ENCODE results near the gene VPS4A.

Gene VPS4A

GRCh38 chr16:69315486-69316311, 4.5 kb downstream of the VPS4A start:
- no peak for DNase-seq

GRCh38 chr16:69316595-69317034, 5.5 kb downstream of the VPS4A start:
- TF ChIP-seq POLR2A (IDR thresholded peaks at IDR 0.05; ENCODE audit: low read length) (no peak), GATA1 (IDR thresholded peaks at IDR 0.05; ENCODE audit: low read depth, low read length) (no peak)
- DNase-seq = no peak

More at GRCh38 chr16:69315486-69316311, 4.5 kb downstream of the VPS4A start:
- TF ChIP-seq GATA1 (IDR thresholded peaks at IDR 0.05; ENCODE audit: low read depth, low read length) = no peak
- TF ChIP-seq POLR2A (IDR thresholded peaks at IDR 0.05; ENCODE audit: low read length) = no peak

DNA sequence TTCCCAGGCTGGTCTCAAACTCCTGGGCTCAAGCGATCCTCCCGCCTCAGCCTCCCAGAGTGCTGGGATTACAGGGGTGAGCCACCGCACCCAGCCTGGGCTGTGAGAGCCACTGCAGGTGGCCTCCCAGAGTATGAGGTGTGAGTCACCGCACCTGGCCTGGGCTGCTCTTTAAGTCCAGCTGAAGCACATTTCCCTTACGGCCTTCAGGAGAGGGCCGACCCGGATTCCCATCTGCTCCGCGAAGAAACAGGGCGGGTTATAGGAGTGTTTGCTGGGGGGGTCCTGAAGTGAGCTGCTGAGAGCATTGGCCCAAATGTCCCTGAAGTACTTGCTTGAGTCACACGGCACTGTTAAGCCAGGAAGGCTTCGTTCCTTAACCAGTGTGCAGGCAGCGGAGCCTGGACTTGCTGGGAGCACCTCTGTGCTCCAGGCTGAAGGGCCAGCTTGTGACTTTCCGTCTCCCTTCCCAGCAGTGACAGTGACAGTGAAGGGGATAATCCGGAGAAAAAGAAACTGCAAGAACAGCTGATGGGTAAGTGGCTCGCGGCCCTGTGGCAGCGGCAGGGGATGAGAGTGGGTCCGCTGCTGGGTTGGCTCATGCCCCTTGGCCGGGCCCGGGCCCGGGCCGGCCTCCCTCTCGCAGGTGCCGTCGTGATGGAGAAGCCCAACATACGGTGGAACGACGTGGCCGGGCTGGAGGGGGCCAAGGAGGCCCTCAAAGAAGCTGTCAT, 7.2 kb downstream of the VPS4A start:
- TF ChIP-seq GATA1 (IDR thresholded peaks at IDR 0.05; ENCODE audit: low read depth, low read length) (no peak), POLR2A (IDR thresholded peaks at IDR 0.05; ENCODE audit: low read length) (no peak)
- DNase-seq = no peak

GRCh38 chr16:69318911-69319289, 7.8 kb downstream of the VPS4A start:
- TF ChIP-seq POLR2A (IDR thresholded peaks at IDR 0.05; ENCODE audit: low read length) (no peak), GATA1 (IDR thresholded peaks at IDR 0.05; ENCODE audit: low read depth, low read length) (no peak)
- no peak for DNase-seq

- no peak for TF ChIP-seq POLR2A (IDR thresholded peaks at IDR 0.05; ENCODE audit: low read length)
- no peak for TF ChIP-seq GATA1 (IDR thresholded peaks at IDR 0.05; ENCODE audit: low read depth, low read length)
- no peak for DNase-seq
These were observed 8.2 kb downstream of the VPS4A start for GRCh38 chr16:69319381-69319780.

GRCh38 chr16:69319826-69320739, 8.9 kb downstream of the VPS4A start:
- no peak for DNase-seq
- no peak for TF ChIP-seq POLR2A (IDR thresholded peaks at IDR 0.05; ENCODE audit: low read length)
- no peak for TF ChIP-seq GATA1 (IDR thresholded peaks at IDR 0.05; ENCODE audit: low read depth, low read length)

DNA sequence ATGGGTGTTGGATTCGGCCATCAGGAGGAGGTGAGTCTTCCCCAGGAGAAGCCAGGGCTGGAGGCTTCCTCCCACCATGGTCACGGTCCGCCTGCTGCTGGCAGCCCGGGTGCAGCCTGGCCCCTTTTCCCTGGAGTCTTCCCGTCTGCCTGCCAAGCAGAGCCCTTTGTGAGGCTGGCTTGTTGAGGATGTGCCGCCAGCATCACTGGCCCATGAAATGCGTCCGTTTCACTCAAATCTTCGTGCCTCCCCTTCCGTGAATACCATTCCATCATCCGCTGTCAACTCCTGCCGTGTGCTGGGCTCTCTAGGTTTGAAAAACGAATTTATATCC, 9.6 kb downstream of the VPS4A start:
- TF ChIP-seq POLR2A (IDR thresholded peaks at IDR 0.05; ENCODE audit: low read length) = no peak
- no peak for DNase-seq

DNA sequence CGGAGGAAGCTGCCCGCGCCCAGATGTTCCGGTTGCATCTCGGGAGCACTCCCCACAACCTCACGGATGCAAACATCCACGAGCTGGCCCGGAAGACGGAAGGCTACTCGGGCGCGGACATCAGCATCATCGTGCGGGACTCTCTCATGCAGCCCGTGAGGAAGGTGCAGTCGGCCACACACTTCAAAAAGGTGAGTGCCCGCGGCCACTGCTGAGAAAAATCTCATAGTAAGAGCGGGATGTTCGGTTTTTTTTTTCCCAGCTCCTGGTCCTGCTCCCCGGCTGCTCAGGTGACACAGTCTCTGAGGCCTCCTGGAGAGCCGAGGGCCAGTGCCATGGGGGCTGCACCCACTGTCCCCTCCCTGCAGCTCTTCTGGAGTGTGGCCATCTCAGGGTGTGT, 9.9 kb downstream of the VPS4A start:
- TF ChIP-seq POLR2A (IDR thresholded peaks at IDR 0.05; ENCODE audit: low read length) = no peak
- TF ChIP-seq GATA1 (IDR thresholded peaks at IDR 0.05; ENCODE audit: low read depth, low read length) = no peak
- no peak for DNase-seq

DNA sequence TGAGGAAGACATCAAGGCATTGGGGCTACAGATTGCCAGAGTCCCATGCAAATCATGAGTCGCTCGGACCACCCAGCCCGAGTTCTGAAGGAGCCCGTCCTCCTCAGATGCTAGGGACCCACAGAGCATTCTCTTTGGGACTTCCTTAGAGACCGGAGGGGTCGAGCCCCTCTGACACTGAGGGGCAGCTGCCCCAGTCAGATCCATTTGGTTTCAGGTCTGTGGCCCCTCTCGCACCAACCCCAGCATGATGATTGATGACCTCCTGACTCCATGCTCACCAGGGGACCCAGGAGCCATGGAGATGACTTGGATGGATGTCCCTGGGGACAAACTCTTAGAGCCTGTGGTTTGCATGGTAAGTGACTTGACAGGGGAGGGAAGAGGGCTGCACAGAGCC, 11.2 kb downstream of the VPS4A start:
- no peak for TF ChIP-seq GATA1 (IDR thresholded peaks at IDR 0.05; ENCODE audit: low read depth, low read length)
- no peak for DNase-seq

- TF ChIP-seq GATA1 (IDR thresholded peaks at IDR 0.05; ENCODE audit: low read depth, low read length) = no peak
- no peak for TF ChIP-seq POLR2A (IDR thresholded peaks at IDR 0.05; ENCODE audit: low read length)
These were observed 12.3 kb downstream of the VPS4A start for GRCh38 chr16:69323415-69323814.

DNA sequence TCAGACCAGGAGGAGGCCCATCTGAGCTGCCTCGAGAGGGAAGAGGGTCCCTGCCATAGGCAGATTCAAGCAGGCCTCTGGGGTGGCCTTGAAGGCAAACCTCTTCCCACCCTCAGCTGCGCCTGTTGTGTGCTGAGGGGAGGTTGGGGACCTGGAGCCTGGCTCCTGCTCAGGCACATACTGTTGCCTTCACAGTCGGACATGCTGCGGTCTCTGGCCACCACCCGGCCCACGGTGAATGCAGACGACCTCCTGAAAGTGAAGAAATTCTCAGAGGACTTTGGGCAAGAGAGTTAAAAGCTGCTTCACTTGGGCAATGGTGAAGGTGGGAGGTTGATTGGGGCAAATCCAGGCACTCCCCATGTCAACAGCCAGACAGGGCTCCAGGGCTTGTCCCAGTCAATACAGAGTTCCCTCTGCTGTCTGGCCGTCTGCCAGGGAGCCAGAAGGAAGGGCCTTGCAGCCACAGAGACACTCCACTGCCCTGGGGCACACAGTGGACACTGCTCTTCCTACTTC, 12.9 kb downstream of the VPS4A start:
- no peak for DNase-seq
- TF ChIP-seq POLR2A (IDR thresholded peaks at IDR 0.05; ENCODE audit: low read length) = no peak
- TF ChIP-seq GATA1 (IDR thresholded peaks at IDR 0.05; ENCODE audit: low read depth, low read length) = no peak

More at GRCh38 chr16:69323415-69323814, 12.3 kb downstream of the VPS4A start:
- no peak for DNase-seq

GRCh38 chr16:69324585-69325253, 13.6 kb downstream of the VPS4A start:
- no peak for TF ChIP-seq POLR2A (IDR thresholded peaks at IDR 0.05; ENCODE audit: low read length)
- TF ChIP-seq GATA1 (IDR thresholded peaks at IDR 0.05; ENCODE audit: low read depth, low read length) = no peak
- no peak for DNase-seq

DNA sequence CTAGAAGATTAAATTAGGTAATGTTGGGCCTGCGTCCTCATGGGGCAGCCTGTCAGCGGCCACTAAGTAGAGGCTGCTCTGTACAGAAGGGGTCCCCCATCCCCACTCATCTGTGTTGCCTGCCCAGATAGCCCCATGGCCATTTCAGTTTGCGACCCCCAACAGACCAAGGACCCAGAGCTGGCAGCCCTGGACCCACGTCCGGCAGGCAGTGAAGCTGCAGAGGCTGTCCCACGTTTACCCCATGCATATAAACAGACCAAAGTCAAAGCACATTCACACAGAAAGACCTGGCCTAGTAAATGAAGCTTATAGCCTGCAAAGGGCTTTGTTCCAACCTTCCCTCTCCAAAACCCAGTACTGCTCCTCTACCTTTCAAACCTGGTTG, 14.6 kb downstream of the VPS4A start:
- DNase-seq = no peak
- TF ChIP-seq POLR2A (IDR thresholded peaks at IDR 0.05; ENCODE audit: low read length) = no peak
- TF ChIP-seq GATA1 (IDR thresholded peaks at IDR 0.05; ENCODE audit: low read depth, low read length) = no peak
